ENCODE data around the gene SORCS2.

SORCS2 gene

DNA sequence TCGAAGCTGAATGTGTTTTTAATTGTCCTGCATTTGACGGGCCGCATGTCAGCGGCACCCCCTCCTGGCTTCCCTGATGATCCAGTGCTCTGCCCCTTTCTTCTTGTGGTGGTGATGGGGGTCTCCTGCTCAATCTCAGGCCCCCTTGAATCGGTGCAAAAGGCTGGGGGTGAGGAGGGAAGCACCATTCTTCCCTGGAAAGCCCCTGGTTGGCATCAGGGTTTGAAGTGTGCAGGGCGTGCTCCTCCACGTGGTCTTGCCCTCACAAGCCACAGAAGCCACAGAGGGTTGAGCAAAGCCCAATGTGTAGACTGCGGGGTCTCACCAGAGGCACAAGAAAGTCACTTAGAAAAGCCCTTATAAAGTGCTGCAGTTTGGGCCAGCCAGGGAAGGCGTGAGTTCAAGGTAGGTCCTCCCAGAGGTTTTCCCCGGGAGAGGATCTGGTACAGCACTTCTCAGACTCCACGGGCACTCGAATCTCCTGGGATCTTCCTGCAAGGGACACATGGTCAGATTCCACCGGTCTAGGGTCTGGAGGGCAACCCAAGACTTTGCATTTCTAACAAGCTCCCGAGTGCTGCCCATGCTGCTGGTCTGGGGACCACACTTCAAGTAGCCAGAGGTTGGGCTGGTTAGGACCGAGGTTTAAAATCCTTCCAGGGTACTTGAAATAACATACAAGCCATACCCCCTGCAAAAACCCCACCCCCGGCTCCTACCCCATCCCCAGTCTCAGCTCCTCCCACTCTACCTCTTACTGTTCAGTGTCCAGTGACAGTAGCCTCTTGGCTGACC lies 207.3 kb downstream of the SORCS2 start:
- Mint-ChIP-seq H3K27me3 (peaks cover 15% of the 10 kb centered on the region), H3K36me3 (ENCODE audit: low read depth) (no peaks in the 10 kb centered on the region), H3K4me1 (ENCODE audit: low read depth) (no peaks in the 10 kb centered on the region), H3K27ac (no peak overlapping the region), H3K4me3 (no peak overlapping the region), H3K9me3 (no peaks in the 10 kb centered on the region)
- intact Hi-C loops (cut with micrococcal nuclease), result no loop called here

DNA sequence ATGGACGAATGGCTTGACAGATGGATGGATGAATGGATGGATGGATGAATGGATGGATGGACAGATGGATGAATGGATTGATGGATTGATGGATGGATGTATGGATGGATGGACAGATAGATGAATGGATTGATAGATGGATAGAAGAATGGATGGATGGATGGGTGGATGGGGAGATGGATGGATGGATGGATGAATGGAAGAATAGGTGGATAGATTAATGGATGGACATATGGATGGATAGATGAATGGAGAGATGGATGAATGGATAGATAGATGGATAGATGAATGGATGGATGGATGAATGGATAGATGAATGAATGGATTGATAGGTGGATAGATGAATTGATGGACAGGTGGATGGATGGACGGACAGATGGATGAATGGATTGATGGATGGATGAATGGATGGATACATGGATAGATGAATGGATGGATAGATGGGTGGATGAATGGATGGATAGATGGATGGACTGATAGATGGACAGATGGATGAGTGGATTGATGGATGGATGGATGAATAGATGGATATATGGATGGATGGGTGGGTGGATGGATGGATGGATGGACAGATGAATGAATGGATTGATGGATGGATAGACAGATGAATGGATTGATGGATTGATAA lies 208.4 kb downstream of the SORCS2 start:
- H3K4me1 Mint-ChIP-seq (ENCODE audit: low read depth), result no peaks in the 10 kb centered on the region
- no peak overlapping the region for H3K27ac Mint-ChIP-seq
- H3K9me3 Mint-ChIP-seq, result no peaks in the 10 kb centered on the region
- no peak overlapping the region for H3K4me3 Mint-ChIP-seq
- intact Hi-C loops (cut with micrococcal nuclease), result no loop called here
- H3K27me3 Mint-ChIP-seq, result peaks cover 16% of the 10 kb centered on the region
- H3K36me3 Mint-ChIP-seq (ENCODE audit: low read depth), result no peaks in the 10 kb centered on the region

DNA sequence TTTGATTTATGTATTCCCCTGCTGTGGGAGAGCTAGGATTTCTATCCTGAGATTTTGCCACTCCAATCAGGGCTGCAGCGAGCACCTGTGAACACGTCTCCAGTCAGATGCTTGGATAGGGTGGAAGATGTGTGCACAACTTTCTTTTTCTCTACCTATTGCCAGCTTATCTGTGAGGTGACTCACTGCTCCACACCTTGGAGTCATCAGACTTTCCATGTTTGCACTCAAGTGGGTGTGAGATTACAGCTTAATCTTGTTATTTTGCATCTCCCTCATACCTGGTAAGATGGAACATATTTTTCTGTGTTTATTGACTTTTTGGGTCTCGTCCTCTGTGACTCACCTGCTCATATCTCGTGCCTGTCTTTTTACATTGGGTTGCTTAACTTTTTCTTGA lies 210.2 kb downstream of the SORCS2 start:
- Mint-ChIP-seq H3K9me3 (peaks cover 1% of the 10 kb centered on the region), H3K27ac (no peak overlapping the region), H3K36me3 (ENCODE audit: low read depth) (no peaks in the 10 kb centered on the region), H3K4me3 (no peak overlapping the region), H3K27me3 (peaks cover 19% of the 10 kb centered on the region), H3K4me1 (ENCODE audit: low read depth) (no peaks in the 10 kb centered on the region)
- intact Hi-C loops (cut with micrococcal nuclease), result no loop called here

DNA sequence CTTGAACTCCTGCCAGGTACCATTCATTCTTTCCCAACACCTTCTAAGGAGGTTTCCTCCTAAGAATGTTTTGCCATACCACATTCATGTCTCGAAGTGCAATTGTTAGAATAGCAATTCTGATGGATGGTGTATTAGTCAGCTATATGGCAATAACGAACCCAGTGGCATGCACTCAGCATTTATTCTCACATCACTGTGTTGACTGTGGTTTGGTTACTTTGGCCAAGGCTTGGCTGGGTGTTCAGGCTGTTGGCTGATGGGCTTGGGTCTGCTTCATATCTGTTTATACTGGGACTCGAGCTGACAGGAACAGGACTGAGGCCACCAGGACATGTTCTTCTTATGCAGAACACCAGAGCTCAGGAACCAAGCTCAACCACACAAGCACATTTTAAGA lies 210.7 kb downstream of the SORCS2 start:
- H3K27me3 Mint-ChIP-seq, result peaks cover 14% of the 10 kb centered on the region

DNA sequence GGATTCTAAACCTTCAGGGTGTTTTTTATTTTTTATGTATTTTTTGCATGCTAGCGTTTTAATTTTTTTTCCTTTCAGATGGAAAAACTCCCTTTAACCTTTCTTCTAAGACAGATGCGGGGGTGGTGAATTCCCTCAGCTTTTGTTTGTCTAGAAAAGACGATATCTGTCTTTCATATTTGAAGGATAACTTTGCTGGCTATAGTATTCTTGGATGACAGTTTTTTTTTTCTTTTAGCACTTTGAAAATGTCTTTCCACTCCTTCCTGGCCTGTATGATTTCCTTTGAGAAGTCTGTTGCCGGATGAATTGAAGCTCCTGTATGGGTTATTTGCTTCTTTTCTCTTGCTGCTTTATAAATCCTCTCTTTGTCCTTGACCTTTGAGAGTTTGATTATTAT lies 215.8 kb downstream of the SORCS2 start:
- no peak overlapping the region for H3K4me3 Mint-ChIP-seq
- intact Hi-C loops (cut with micrococcal nuclease), result no loop called here
- H3K36me3 Mint-ChIP-seq (ENCODE audit: low read depth), result no peaks in the 10 kb centered on the region
- no peaks in the 10 kb centered on the region for H3K4me1 Mint-ChIP-seq (ENCODE audit: low read depth)
- H3K9me3 Mint-ChIP-seq, result peaks cover 17% of the 10 kb centered on the region
- no peak overlapping the region for H3K27ac Mint-ChIP-seq
- peaks cover 12% of the 10 kb centered on the region for H3K27me3 Mint-ChIP-seq

More for the DNA sequence above, 210.7 kb downstream of the SORCS2 start:
- Mint-ChIP-seq H3K4me3 (no peak overlapping the region), H3K36me3 (ENCODE audit: low read depth) (no peaks in the 10 kb centered on the region), H3K27ac (no peak overlapping the region), H3K4me1 (ENCODE audit: low read depth) (no peaks in the 10 kb centered on the region), H3K9me3 (peaks cover 6% of the 10 kb centered on the region)
- intact Hi-C loops (cut with micrococcal nuclease), result no loop called here

DNA sequence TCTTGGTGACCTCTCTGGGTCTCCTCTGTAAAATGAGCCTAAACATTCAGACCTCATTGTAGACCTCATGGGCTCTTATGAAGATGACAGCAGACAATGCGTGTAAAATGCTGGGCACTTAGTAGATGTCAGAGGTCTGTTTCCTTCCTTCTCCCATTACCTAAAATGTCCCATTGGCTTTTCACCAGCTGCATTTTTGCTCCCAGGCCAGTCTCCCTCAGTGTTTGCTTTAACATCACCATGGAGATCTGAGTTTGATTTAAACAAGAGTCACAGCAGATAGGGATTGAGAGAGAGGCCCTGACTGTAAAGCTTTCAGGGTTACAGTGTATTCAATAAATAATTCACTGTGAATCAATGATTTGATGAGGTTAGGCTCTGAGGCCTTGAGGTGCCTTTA lies 218.1 kb downstream of the SORCS2 start:
- H3K27ac Mint-ChIP-seq, result no peak overlapping the region
- H3K4me1 Mint-ChIP-seq (ENCODE audit: low read depth), result no peaks in the 10 kb centered on the region
- peaks cover 17% of the 10 kb centered on the region for H3K9me3 Mint-ChIP-seq
- intact Hi-C loops (cut with micrococcal nuclease), result no loop called here
- H3K4me3 Mint-ChIP-seq, result no peak overlapping the region
- H3K36me3 Mint-ChIP-seq (ENCODE audit: low read depth), result no peaks in the 10 kb centered on the region
- peaks cover 19% of the 10 kb centered on the region for H3K27me3 Mint-ChIP-seq

DNA sequence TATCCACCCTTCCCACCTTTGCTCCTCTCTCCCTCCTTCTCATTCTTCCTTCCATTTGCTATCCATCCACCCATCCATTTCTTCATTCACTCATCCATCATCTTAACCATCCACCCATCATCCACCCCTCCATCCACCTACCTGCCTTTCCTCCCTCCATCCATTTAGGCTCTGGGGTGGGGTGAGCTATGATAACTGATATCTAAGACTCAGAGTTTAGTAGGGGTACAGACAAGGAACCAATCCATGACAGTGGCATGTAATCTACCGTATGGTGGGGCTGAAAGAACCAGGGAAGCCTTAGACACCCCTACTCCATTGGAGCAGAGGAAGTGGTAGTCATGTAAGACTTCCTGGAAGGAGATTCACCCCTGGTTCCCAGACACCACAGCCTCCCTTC lies 219.2 kb downstream of the SORCS2 start:
- intact Hi-C loops (cut with micrococcal nuclease), result no loop called here
- H3K27me3 Mint-ChIP-seq, result peaks cover 22% of the 10 kb centered on the region
- H3K4me1 Mint-ChIP-seq (ENCODE audit: low read depth), result no peaks in the 10 kb centered on the region
- no peaks in the 10 kb centered on the region for H3K36me3 Mint-ChIP-seq (ENCODE audit: low read depth)
- peaks cover 17% of the 10 kb centered on the region for H3K9me3 Mint-ChIP-seq
- no peak overlapping the region for H3K27ac Mint-ChIP-seq
- H3K4me3 Mint-ChIP-seq, result no peak overlapping the region

DNA sequence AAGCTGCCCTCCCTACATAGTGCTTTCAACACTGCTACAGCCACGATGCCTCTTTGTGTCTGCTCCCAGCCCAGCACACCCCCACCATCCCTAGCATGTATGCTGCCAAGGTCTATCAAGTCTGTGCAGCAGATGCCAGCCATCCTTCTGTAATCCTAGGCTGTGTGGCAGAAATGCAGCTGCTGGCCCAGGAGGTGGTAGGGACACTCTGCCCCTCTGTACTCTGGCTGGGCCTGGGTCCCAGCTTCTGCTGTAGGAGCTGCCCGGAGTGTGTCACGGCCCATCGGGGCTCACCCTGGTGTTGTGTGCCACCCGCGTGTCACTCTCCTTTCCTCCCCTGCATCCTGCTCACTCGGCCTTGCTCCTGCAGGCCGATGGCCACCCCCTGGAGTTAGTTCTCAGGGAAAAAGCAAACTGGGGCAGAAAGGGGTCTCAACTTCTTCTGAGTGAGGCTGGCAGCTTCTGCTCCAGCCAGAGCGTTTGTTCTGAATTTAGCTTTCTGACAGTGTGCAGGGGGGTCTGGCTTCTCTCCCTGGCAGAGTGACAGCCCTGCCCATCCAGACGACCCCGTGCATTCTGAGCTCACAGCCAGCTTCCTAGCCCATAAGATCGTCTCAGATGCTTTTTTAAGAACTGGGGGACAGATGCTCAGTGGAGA lies 219.7 kb downstream of the SORCS2 start:
- no peaks in the 10 kb centered on the region for H3K4me1 Mint-ChIP-seq (ENCODE audit: low read depth)
- no peaks in the 10 kb centered on the region for H3K36me3 Mint-ChIP-seq (ENCODE audit: low read depth)
- peaks cover 17% of the 10 kb centered on the region for H3K9me3 Mint-ChIP-seq
- no peak overlapping the region for H3K27ac Mint-ChIP-seq
- H3K4me3 Mint-ChIP-seq, result no peak overlapping the region
- intact Hi-C loops (cut with micrococcal nuclease), result no loop called here
- H3K27me3 Mint-ChIP-seq, result peaks cover 18% of the 10 kb centered on the region

DNA sequence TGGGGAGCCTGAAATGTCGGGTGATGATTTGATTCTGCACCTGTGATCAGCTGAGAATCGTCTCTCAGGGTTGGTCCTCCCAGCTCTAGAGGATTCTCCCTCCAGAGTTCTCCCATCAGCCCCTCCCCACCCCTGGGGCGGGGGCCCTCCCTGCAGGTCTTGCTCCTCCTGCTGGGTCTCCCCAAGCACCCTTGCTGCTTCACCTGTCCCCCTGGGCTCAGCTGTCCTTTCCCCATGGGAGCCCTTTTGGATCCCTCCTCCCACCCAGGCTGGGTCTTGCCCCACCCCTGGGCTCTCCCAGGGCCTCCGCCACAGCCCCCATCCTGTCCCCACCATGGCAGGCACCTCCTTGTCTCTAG lies 220.2 kb downstream of the SORCS2 start:
- H3K27ac Mint-ChIP-seq, result no peak overlapping the region
- H3K27me3 Mint-ChIP-seq, result peaks cover 18% of the 10 kb centered on the region
- intact Hi-C loops (cut with micrococcal nuclease), result no loop called here
- H3K4me1 Mint-ChIP-seq (ENCODE audit: low read depth), result no peaks in the 10 kb centered on the region
- no peaks in the 10 kb centered on the region for H3K36me3 Mint-ChIP-seq (ENCODE audit: low read depth)
- H3K9me3 Mint-ChIP-seq, result peaks cover 16% of the 10 kb centered on the region
- no peak overlapping the region for H3K4me3 Mint-ChIP-seq

DNA sequence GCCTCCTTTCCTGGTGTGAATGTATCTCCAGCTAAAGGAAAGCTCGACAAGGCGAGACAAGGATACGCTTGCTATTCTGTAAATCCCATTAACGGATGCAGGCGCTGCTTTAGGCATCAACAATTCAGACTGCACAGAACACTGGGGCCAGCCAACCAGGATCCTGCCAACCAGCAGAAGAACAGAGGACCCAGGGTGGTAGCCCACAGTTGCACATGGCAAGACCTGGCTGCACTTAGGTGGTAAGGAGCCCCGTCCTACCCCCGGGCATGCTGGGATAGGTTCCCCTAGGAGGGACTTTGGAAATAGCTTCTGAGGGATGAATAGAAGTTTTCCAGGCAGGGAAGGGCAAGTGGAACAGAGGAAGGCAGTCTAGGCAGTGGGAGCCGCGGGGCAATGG lies 221.7 kb downstream of the SORCS2 start:
- intact Hi-C loops (cut with micrococcal nuclease), result no loop called here
- H3K27ac Mint-ChIP-seq, result no peak overlapping the region

DNA sequence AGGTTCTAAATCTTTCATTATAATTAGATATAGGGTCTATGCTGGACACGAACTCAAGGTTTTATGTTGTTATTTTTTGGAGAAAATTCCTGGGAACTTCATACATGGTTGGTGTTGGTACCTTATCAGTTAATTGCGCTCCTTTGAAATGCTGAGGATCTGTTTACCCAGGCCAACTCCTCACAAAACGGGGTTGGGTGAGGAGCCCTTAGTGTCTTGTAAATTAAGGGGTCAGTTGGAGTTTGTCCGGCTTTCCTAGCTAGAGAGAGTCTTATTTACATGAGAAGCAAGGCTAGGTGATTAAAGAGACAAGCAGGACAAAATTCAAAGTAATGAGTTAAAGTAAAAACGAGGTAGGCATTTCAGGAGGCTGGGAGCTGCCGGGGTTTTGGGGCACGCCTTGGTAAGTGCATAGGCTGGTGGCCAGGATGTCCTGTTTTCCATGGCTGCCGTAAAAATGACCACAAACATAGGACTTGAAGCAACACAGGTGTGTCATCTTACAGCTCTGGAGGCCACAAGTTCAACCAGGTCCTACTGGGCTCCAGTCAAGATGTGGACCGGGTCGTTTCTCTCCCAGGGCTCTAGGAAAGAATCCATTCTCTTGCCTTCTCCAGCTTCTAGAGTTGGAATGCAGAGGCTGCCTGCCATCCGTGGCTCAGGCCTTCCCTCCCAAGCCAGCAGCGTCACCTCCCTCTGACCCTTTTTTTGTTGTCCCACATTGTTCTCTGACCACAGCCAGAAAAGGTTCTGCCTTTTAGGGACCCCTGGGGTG lies 222.6 kb downstream of the SORCS2 start:
- Mint-ChIP-seq H3K27me3 (peaks cover 16% of the 10 kb centered on the region), H3K4me3 (no peak overlapping the region), H3K4me1 (ENCODE audit: low read depth) (no peaks in the 10 kb centered on the region), H3K27ac (no peak overlapping the region), H3K9me3 (peaks cover 8% of the 10 kb centered on the region), H3K36me3 (ENCODE audit: low read depth) (no peaks in the 10 kb centered on the region)
- intact Hi-C loops (cut with micrococcal nuclease), result no loop called here

More for the DNA sequence above, 221.7 kb downstream of the SORCS2 start:
- H3K4me1 Mint-ChIP-seq (ENCODE audit: low read depth), result no peaks in the 10 kb centered on the region
- peaks cover 16% of the 10 kb centered on the region for H3K27me3 Mint-ChIP-seq
- no peak overlapping the region for H3K4me3 Mint-ChIP-seq
- peaks cover 9% of the 10 kb centered on the region for H3K9me3 Mint-ChIP-seq
- no peaks in the 10 kb centered on the region for H3K36me3 Mint-ChIP-seq (ENCODE audit: low read depth)

DNA sequence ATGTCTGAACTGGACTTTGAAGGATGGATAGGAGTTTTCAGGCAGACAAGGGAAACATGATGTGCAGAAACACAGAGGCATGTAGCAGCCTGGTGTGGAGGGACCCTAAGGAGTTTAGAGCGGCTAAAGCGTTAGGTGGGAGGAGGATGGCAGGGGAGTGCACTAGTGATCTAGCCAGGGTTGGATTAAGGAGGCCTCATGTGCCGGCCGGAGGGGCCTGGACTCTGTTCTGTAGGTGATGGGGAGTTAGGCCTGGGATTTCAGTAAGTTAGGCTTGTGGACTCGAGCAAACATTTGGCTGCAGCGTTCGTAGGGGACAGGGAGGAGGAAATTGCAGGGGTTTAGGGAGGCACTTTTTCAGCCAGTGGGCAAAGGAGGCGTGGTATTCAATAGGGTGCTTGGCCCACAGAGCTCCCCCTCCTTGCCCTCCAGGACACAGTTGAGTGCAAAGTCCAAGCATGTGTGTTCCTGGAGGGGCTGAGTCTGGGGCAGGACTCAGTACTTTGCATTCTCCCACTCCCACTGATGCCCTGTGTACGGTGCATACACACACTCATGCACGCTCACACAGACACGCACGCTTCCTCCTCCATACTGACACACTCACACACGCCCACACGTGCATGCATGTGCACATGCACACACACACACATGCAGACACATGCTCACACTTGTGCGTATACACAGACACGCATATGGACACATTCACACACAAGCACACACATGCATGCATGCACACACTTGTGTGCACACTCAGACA lies 223.8 kb downstream of the SORCS2 start:
- Mint-ChIP-seq H3K9me3 (peaks cover 8% of the 10 kb centered on the region), H3K4me3 (no peak overlapping the region), H3K4me1 (ENCODE audit: low read depth) (no peaks in the 10 kb centered on the region), H3K27ac (no peak overlapping the region), H3K36me3 (ENCODE audit: low read depth) (no peaks in the 10 kb centered on the region), H3K27me3 (peaks cover 16% of the 10 kb centered on the region)
- intact Hi-C loops (cut with micrococcal nuclease), result no loop called here

DNA sequence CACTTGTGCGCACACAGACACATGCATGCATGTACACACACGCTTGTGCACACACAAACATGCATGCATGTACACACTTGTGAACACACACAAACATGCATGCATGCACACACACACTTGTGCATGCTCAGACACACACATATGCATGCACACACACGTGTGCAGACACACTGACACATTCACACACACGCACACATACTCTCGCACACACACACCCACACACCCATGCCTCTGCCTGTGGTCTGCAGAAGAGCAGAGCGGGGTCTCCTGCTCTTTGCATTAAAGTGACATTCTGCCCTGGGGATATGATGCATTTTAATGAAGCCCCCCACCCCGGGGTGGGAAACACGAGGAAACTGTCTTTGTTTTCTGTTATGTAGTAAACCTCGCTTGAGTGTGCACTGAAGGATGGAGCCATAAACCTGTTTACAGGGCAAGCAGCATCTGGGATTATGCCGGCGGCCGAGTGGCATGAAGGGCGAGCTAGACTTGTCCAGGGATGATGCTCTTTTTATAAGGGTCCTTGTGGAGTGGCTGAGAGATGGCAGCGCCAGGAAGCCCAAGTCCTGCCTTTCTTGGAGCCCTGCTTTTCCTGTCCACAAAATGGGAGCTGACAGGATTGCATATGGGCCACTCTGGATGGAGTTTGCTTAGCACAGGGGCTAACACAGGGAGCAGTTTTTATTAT lies 224.6 kb downstream of the SORCS2 start:
- Mint-ChIP-seq H3K9me3 (peaks cover 8% of the 10 kb centered on the region), H3K4me1 (ENCODE audit: low read depth) (no peaks in the 10 kb centered on the region), H3K36me3 (ENCODE audit: low read depth) (no peaks in the 10 kb centered on the region), H3K4me3 (no peak overlapping the region), H3K27ac (no peak overlapping the region), H3K27me3 (peaks cover 14% of the 10 kb centered on the region)
- intact Hi-C loops (cut with micrococcal nuclease), result no loop called here

Data from dendritic cell treated with granulocyte-macrophage colony-stimulating factor and Interleukin-4, amounts not matched to agents 40 ng/mL and 50 ng/mL, for 4 days (primary cell).